IPS DF 19.7 (cell line): ENCODE results near the gene CC2D2A.

ENCODE experiments used
- DNase-seq: peaks from one replicate; pipeline ENCODE4 v3.0.0-alpha.2; 2013; ENCODE audit warnings: low read depth, low spot score

Gene CC2D2A

DNA sequence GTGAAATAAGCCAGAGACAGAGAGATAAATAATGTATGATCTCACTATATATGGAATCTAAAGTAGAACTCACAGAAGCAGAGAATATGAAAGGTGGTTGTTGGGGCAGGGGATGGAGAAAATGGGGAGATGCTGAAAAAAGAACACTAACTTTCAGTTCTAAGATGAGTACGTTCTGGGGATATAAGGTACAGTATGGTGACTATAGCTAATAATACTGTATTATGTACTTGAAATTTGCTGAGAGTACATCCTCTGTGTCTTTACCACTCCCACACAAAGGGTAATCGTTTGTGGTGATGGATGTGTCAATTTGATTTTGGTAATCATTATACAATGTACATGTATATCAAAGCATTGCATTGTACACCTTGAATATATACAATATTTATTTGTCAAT is 178.9 kb downstream of the CC2D2A start:
- DNase-seq, result no peak

DNA sequence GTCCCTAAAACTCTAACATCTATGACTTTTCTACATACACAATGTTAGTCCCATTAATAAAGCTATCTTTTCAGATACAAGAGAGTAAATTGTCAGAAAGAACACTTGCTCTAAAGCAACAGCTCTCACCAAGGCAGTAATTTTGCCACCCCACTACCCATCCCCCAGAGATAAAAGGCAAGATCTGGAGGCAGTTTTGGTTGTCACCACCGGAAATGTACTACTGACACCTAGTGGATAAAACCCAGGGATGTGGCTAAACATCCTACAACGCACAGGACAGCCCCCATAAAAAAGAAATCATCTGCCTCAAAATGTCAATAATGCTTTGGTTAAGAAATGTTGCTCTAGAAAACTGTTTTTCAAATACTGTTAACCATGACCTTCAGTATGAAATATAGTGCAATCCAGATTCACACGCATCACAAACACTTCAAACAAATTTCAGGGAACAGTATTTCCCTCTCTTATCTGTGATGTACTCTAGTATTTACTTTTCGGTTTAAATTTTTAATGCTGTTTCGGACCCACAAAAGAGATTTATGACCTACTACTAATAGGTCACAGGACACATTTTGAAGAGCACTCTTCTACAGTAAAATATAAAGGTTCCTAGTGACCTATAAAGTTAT is 180.3 kb downstream of the CC2D2A start:
- no peak for DNase-seq
